Gastrocnemius medialis (tissue), 4 donors: Measurements from ENCODE around the gene TNS4. TPM values are rescaled to one million over a fixed set of nuclear protein-coding genes. Genes with fewer than 3 reads are reported as not detected.

Source experiments
- ATAC-seq, 2 donors: fragments of 150-250 bp; one replicate each; pipeline ENCODE4 v1.9.1; 2016
- DNase-seq, 2 donors: peaks; one replicate each; pipeline ENCODE4 v3.0.0-alpha.2; 2019
- H3K27ac ChIP-seq, 4 donors: fragments of 200-600 bp; sonication (generic); 1 replicate in 1 of 4; 2 replicates in 3 of 4; pipeline ENCODE4 v1.5.1; 2016 to 2018; ENCODE audit warnings: mild to moderate bottlenecking in 2 of 4, moderate library complexity in 1 of 4
- H3K27me3 ChIP-seq, 3 donors: fragments of 200-600 bp; sonication (generic) in 2 of 3; 1 replicate in 1 of 3; 2 replicates in 2 of 3; pipeline versions ENCODE4 v1.5.1 to v1.6.0; 2016 to 2019; ENCODE audit warnings: mild to moderate bottlenecking in 1 of 3, moderate library complexity in 1 of 3
- H3K36me3 ChIP-seq, 2 donors: fragments of 200-600 bp; sonication (generic) in 1 of 2; one replicate each; pipeline ENCODE4 v1.5.1; 2017 to 2018
- H3K4me1 ChIP-seq, 2 donors: fragments of 200-600 bp; sonication (generic) in 1 of 2; one replicate each; pipeline ENCODE4 v1.5.1; 2016 to 2017; ENCODE audit warnings: mild to moderate bottlenecking in 2 of 2
- H3K4me3 ChIP-seq, 4 donors: fragments of 200-600 bp; sonication (generic) in 3 of 4; 1 replicate in 1 of 4; 2 replicates in 3 of 4; pipeline ENCODE4 v1.5.1; 2016 to 2019; ENCODE audit warnings: mild to moderate bottlenecking in 2 of 4
- H3K9me3 ChIP-seq, 3 donors: fragments of 200-600 bp; sonication (generic) in 2 of 3; 1 replicate in 1 of 3; 2 replicates in 2 of 3; pipeline ENCODE4 v1.5.1; 2016 to 2019
- CTCF ChIP-seq, 5 experiments: fragments of 450-650 bp in 3 of 5; fragments of 200-600 bp in 2 of 5; sonication (generic) in 2 of 5; IDR thresholded peaks in 4 of 5; conservative IDR thresholded peaks in 1 of 5; 1 replicate in 4 of 5; 2 replicates in 1 of 5; pipeline ENCODE4 v1.5.1; 2016 to 2019; ENCODE audit warnings: antibody characterized with exemption in 5 of 5, mild to moderate bottlenecking in 3 of 5, moderate library complexity in 3 of 5
- POLR2A ChIP-seq, 2 donors: fragments of 450-650 bp; IDR thresholded peaks; one replicate each; pipeline ENCODE4 v1.6.1; 2017; ENCODE audit warnings: antibody characterized with exemption in 2 of 2, mild to moderate bottlenecking in 2 of 2, moderate library complexity in 2 of 2
- in situ Hi-C, 4 donors: fragments of 200-750 bp; cut with MboI; loops; one replicate each; pipeline versions ENCODE4 v1.15.0 to v1.8.0; 2017; ENCODE audit warnings: low sequenced_read_pairs in 4 of 4
- intact Hi-C: fragments of 100-400 bp; cut with DNase I; formaldehyde crosslinking; loops from one replicate; pipeline ENCODE4 v1.15.1; 2023; ENCODE audit warnings: low total_unique reads
- total RNA-seq, 4 donors: library from RNA; depleted of rRNA; stranded (reverse); fragments of >200 nt; gene quantifications; one replicate each; pipeline versions ENCODE4 v1.1.0 to v1.2.3, GENCODE V29; 2016

The TNS4 gene
- total RNA-seq, 4 donors from 2014 or later, result 0.18 TPM; not detected in 3

GRCh38 chr17:40536295-40537171 is 35.1 kb upstream of the TNS4 start:
- Histone ChIP-seq H3K9me3 (no peaks in the 10 kb centered on the region), H3K27ac (peak overlapping the region; percentile 49 to 80 (median 69)), H3K4me3 (no peak overlapping the region), H3K27me3 (no peaks in the 10 kb centered on the region), H3K36me3 (no peaks in the 10 kb centered on the region), H3K4me1 (peaks cover 47 to 50% of the 10 kb centered on the region in 2 donors)
- TF ChIP-seq CTCF (IDR thresholded peaks at IDR 0.05 in 4 of 5, conservative IDR thresholded peaks at IDR 0.05 in 1 of 5) (no peak), POLR2A (IDR thresholded peaks at IDR 0.05) (no peak)
- ATAC-seq (peak; percentile 23 to 34), DNase-seq (peak in 1 of 2 donors; percentile 55)
- in situ Hi-C loops (loop anchor here in 2 of 4 donors (10.0 to 25.0 kb wide), 2 partner anchors 92 to 99 kb away; partner anchors contain the start of gene IGFBP4 (in 2 of the 2)), intact Hi-C loops (no loop called here)

GRCh38 chr17:40535924-40536294 is 34.5 kb upstream of the TNS4 start:
- intact Hi-C loops (no loop called here), in situ Hi-C loops (loop anchor here in 2 of 4 donors (10.0 to 25.0 kb wide), 2 partner anchors 91 to 99 kb away; partner anchors contain the start of gene IGFBP4 (in 2 of the 2))
- H3K4me3 ChIP-seq, result no peak overlapping the region

GRCh38 chr17:40535438-40535837 is 34.0 kb upstream of the TNS4 start:
- intact Hi-C loops (no loop called here), in situ Hi-C loops (loop anchor here in 2 of 4 donors (10.0 to 25.0 kb wide), 2 partner anchors 91 to 98 kb away; partner anchors contain the start of gene IGFBP4 (in 2 of the 2))
- H3K4me1 ChIP-seq, result peaks cover 38 to 47% of the 10 kb centered on the region in 2 donors
- peak overlapping the region; percentile 49 to 80 (median 69) for H3K27ac ChIP-seq
- TF ChIP-seq POLR2A (IDR thresholded peaks at IDR 0.05), result no peak
- TF ChIP-seq CTCF (IDR thresholded peaks at IDR 0.05 in 4 of 5, conservative IDR thresholded peaks at IDR 0.05 in 1 of 5), result no peak
- DNase-seq (no peak), ATAC-seq (no peak)
- no peak overlapping the region for H3K4me3 ChIP-seq
- no peaks in the 10 kb centered on the region for H3K9me3 ChIP-seq
- no peaks in the 10 kb centered on the region for H3K27me3 ChIP-seq
- no peaks in the 10 kb centered on the region for H3K36me3 ChIP-seq

More at GRCh38 chr17:40535924-40536294, 34.5 kb upstream of the TNS4 start:
- TF ChIP-seq CTCF (IDR thresholded peaks at IDR 0.05 in 4 of 5, conservative IDR thresholded peaks at IDR 0.05 in 1 of 5) (no peak), POLR2A (IDR thresholded peaks at IDR 0.05) (no peak)
- ATAC-seq, result no peak
- H3K9me3 ChIP-seq, result no peaks in the 10 kb centered on the region
- peaks cover 43 to 47% of the 10 kb centered on the region in 2 donors for H3K4me1 ChIP-seq
- H3K36me3 ChIP-seq, result no peaks in the 10 kb centered on the region
- peak overlapping the region; percentile 49 to 80 (median 69) for H3K27ac ChIP-seq
- no peak for DNase-seq
- H3K27me3 ChIP-seq, result no peaks in the 10 kb centered on the region

- Histone ChIP-seq H3K4me1 (peaks cover 30 to 41% of the 10 kb centered on the region in 2 donors), H3K27me3 (no peaks in the 10 kb centered on the region), H3K9me3 (no peaks in the 10 kb centered on the region), H3K36me3 (no peaks in the 10 kb centered on the region), H3K27ac (peak overlapping the region in 3 of 4 donors; percentile 66 to 80 (median 72)), H3K4me3 (no peak overlapping the region)
- TF ChIP-seq POLR2A (IDR thresholded peaks at IDR 0.05) (no peak), CTCF (IDR thresholded peaks at IDR 0.05 in 4 of 5, conservative IDR thresholded peaks at IDR 0.05 in 1 of 5) (no peak)
- DNase-seq, result no peak
- intact Hi-C loops, result loop anchor here (5.0 kb wide), 3 partner anchors 37 to 232 kb away; no protein-coding TSS in a partner anchor
- in situ Hi-C loops, result loop anchor here (5.0 to 25.0 kb wide), 3 partner anchors 90 to 97 kb away; partner anchors contain the start of gene IGFBP4 (in 4 of the 4)
- no peak for ATAC-seq
Observed at GRCh38 chr17:40534371-40535189, 33.2 kb upstream of the TNS4 start.
